ENCODE results near the gene CHTF8.

- TF ChIP-seq CTCF (IDR thresholded peaks at IDR 0.05; ENCODE audit: poor library complexity) = no peak
- no peak for TF ChIP-seq EZH2 (IDR thresholded peaks at IDR 0.05; ENCODE audit: borderline replicate concordance)
- TF ChIP-seq EZH2phosphoT487 (IDR thresholded peaks at IDR 0.05; ENCODE audit: low read depth, severe bottlenecking, unreplicated experiment) = no peak
These were observed 8.6 kb upstream of the CHTF8 start for GRCh38 chr16:69141014-69141413.
